HCT116 (cell line): Measurements from ENCODE around the gene MANSC1. TPM values are rescaled to one million over a fixed set of nuclear protein-coding genes. Genes with fewer than 3 reads are reported as not detected.

ENCODE experiments used
- ATAC-seq: fragments of 200-7000 bp; cut with Tn5 transposase; 2 replicates; pipeline ENCODE4 v1.9.1; 2020; ENCODE audit warnings: mild to moderate bottlenecking, moderate library complexity
- BruUV-seq: library from RNA; stranded (reverse); fragments of 400-500 nt; replicated peaks from 2 replicates; lab custom pipeline; 2021; lab: Mats Ljungman, UMichigan
- CTCF ChIA-PET: fragments of 300-600 bp; sonication (Branson Sonifier 250); formaldehyde crosslinking; loops from one replicate; lab custom pipeline; 2021; ENCODE audit warnings: antibody characterized with exemption; lab: Charles Lee
- POLR2A ChIA-PET: fragments of 300-600, 350-600 bp; sonication (Branson Sonifier 250); formaldehyde crosslinking; loops from one replicate; lab custom pipeline; 2021; ENCODE audit warnings: antibody characterized with exemption; lab: Charles Lee
- RAD21 ChIA-PET, 2 experiments: fragments of 300-600 bp; sonication (Branson Sonifier 250); formaldehyde crosslinking; loops; one replicate each; lab custom pipeline; 2023; ENCODE audit warnings: low total read pairs in 2 of 2; ENCODE audit not compliant: uncharacterized antibody in 2 of 2, unreplicated experiment in 2 of 2, low non-redundant PET in 1 of 2; lab: Charles Lee
- DNase-seq: peaks from one replicate; pipeline ENCODE4 v3.0.0-alpha.2; 2010; ENCODE audit warnings: low read depth, low spot score
- H2AFZ ChIP-seq: fragments of 200-600 bp; shearing (Covaris generic), sonication (generic); 2 replicates; pipeline ENCODE4 v1.6.1; 2017; ENCODE audit warnings: low read depth, mixed run types, mixed read lengths, antibody characterized with exemption, low read length; ENCODE audit not compliant: poor library complexity, severe bottlenecking
- H3K27ac ChIP-seq: 2 replicates; pipeline ENCODE4 v1.5.1; 2012; ENCODE audit warnings: low read depth, low read length
- H3K27me3 ChIP-seq: fragments of 200-600 bp; sonication (generic); 2 replicates; pipeline ENCODE4 v1.6.1; 2016; ENCODE audit warnings: mixed run types, low read length, mixed read lengths; ENCODE audit not compliant: insufficient read depth
- H3K36me3 ChIP-seq, 2 experiments: fragments of 200-500 bp in 1 of 2; fragments of 200-600 bp in 1 of 2; sonication (Bioruptor generic) in 1 of 2; sonication (generic) in 1 of 2; 2 replicates each; pipeline versions ENCODE4 v1.5.1 to v1.6.1; 2014 to 2016; ENCODE audit warnings: low read length in 2 of 2, inconsistent platforms in 1 of 2, mixed read lengths in 1 of 2, mixed run types in 1 of 2; ENCODE audit not compliant: insufficient read depth in 2 of 2, control insufficient read depth in 1 of 2
- H3K4me1 ChIP-seq, 2 experiments: fragments of 200-600 bp in 1 of 2; sonication (generic) in 1 of 2; 2 replicates each; pipeline versions ENCODE4 v1.5.1 to v1.6.1; 2012 to 2017; ENCODE audit warnings: low read length in 2 of 2, inconsistent platforms in 1 of 2, mild to moderate bottlenecking in 1 of 2, mixed read lengths in 1 of 2, mixed run types in 1 of 2, moderate library complexity in 1 of 2; ENCODE audit not compliant: insufficient read depth in 2 of 2, control insufficient read depth in 1 of 2
- H3K4me2 ChIP-seq: fragments of 200-600 bp; sonication (generic); 2 replicates; pipeline ENCODE4 v1.6.1; 2017; ENCODE audit warnings: mixed run types, low read length, mixed read lengths
- H3K4me3 ChIP-seq, 2 experiments: fragments of 200-600 bp in 1 of 2; sonication (generic) in 1 of 2; replicated peaks in 1 of 2; 2 replicates each; pipeline ENCODE4 v1.5.1; 2011 to 2016; ENCODE audit warnings: low read length in 2 of 2, control low read depth in 1 of 2, low read depth in 1 of 2, mild to moderate bottlenecking in 1 of 2, mixed read lengths in 1 of 2, mixed run types in 1 of 2
- H3K79me2 ChIP-seq: fragments of 200-600 bp; sonication (generic); 2 replicates; pipeline ENCODE4 v1.6.1; 2017; ENCODE audit warnings: mild to moderate bottlenecking, mixed run types, low read length, moderate library complexity, mixed read lengths; ENCODE audit not compliant: insufficient read depth
- H3K9ac ChIP-seq: fragments of 200-600 bp; sonication (generic); 2 replicates; pipeline ENCODE4 v1.6.1; 2016; ENCODE audit warnings: low read length, mixed read lengths
- H3K9me2 ChIP-seq: fragments of 200-600 bp; sonication (generic), shearing (Covaris generic); 2 replicates; pipeline ENCODE4 v1.6.1; 2017; ENCODE audit warnings: mixed run types, mild to moderate bottlenecking, moderate library complexity; ENCODE audit not compliant: insufficient read depth
- H3K9me3 ChIP-seq, 2 experiments: fragments of 200-500 bp in 1 of 2; fragments of 200-600 bp in 1 of 2; sonication (Bioruptor generic) in 1 of 2; sonication (generic) in 1 of 2; 2 replicates each; pipeline ENCODE4 v1.6.1; 2014 to 2017; ENCODE audit warnings: low read length in 2 of 2, mixed read lengths in 2 of 2, inconsistent platforms in 1 of 2, low read depth in 1 of 2, mild to moderate bottlenecking in 1 of 2, mixed run types in 1 of 2, moderate library complexity in 1 of 2; ENCODE audit not compliant: control insufficient read depth in 1 of 2, insufficient read depth in 1 of 2
- H4K20me1 ChIP-seq: fragments of 200-600 bp; sonication (generic), shearing (Covaris generic); 2 replicates; pipeline ENCODE4 v1.6.1; 2017; ENCODE audit warnings: mixed run types, mild to moderate bottlenecking, moderate library complexity; ENCODE audit not compliant: insufficient read depth
- CBX3 ChIP-seq: IDR thresholded peaks from 2 replicates; pipeline ENCODE4 v1.6.1; 2012; ENCODE audit warnings: low read depth
- CEBPB ChIP-seq: IDR thresholded peaks from 2 replicates; pipeline ENCODE4 v1.6.1; 2012; ENCODE audit warnings: low read depth
- EGR1 ChIP-seq: IDR thresholded peaks from 2 replicates; pipeline ENCODE4 v1.6.1; 2012; ENCODE audit warnings: low read depth
- ELF1 ChIP-seq: IDR thresholded peaks from 2 replicates; pipeline ENCODE4 v1.6.1; 2012; ENCODE audit warnings: low read depth, borderline replicate concordance
- EZH2 ChIP-seq: fragments of 200-600 bp; sonication (generic); IDR thresholded peaks from 2 replicates; pipeline ENCODE4 v1.6.1; 2017; ENCODE audit warnings: antibody characterized with exemption, mixed run types
- FOSL1 ChIP-seq: IDR thresholded peaks from 2 replicates; pipeline ENCODE4 v1.6.1; 2012; ENCODE audit warnings: low read depth
- JUND ChIP-seq: IDR thresholded peaks from 2 replicates; pipeline ENCODE4 v1.6.1; 2012
- POLR2A ChIP-seq: IDR thresholded peaks from 2 replicates; pipeline ENCODE4 v1.7.0; 2011; ENCODE audit warnings: borderline replicate concordance; ENCODE audit not compliant: insufficient read depth, insufficient read length; ENCODE audit errors: extremely low read depth
- POLR2AphosphoS5 ChIP-seq: IDR thresholded peaks from 2 replicates; pipeline ENCODE4 v1.6.1; 2011; ENCODE audit warnings: mild to moderate bottlenecking, low read depth, low read length, moderate library complexity
- SRF ChIP-seq: IDR thresholded peaks from 2 replicates; pipeline ENCODE4 v1.6.1; 2012; ENCODE audit warnings: low read depth
- TCF7L2 ChIP-seq: IDR thresholded peaks from 2 replicates; pipeline ENCODE4 v1.7.0; 2011; ENCODE audit warnings: borderline replicate concordance, inconsistent platforms; ENCODE audit not compliant: insufficient read depth, insufficient read length; ENCODE audit errors: extremely low read depth
- YY1 ChIP-seq: IDR thresholded peaks from 2 replicates; pipeline ENCODE4 v1.6.1; 2011; ENCODE audit warnings: low read length, low read depth, moderate library complexity, mild to moderate bottlenecking; ENCODE audit not compliant: insufficient replicate concordance; ENCODE audit errors: extremely low read depth
- intact Hi-C: fragments of 100-400 bp; cut with micrococcal nuclease; formaldehyde crosslinking; loops from 2 replicates; pipeline ENCODE4 v1.10.0; 2022
- total RNA-seq: library from RNA; stranded (reverse); gene quantifications from one replicate; pipeline ENCODE4 v1.2.1, GENCODE V29; 2021; ENCODE audit not compliant: unreplicated experiment
- TF ChIP-seq, protein P1 (sequence below): IDR thresholded peaks from 2 replicates; pipeline ENCODE4 v1.6.1; 2011; ENCODE audit warnings: mild to moderate bottlenecking, low read length, moderate library complexity; ENCODE audit not compliant: insufficient replicate concordance; ENCODE audit errors: extremely low read depth
- TF ChIP-seq, protein P2 (sequence below): IDR thresholded peaks from 2 replicates; pipeline ENCODE4 v1.6.1; 2012; ENCODE audit warnings: low read depth
- TF ChIP-seq, protein P3 (sequence below): IDR thresholded peaks from 2 replicates; pipeline ENCODE4 v1.6.1; 2012
- TF ChIP-seq, protein P4 (sequence below): IDR thresholded peaks from 2 replicates; pipeline ENCODE4 v1.6.1; 2012
- TF ChIP-seq, protein P5 (sequence below), 3 experiments: fragments of 200-600 bp in 1 of 3; sonication (generic) in 1 of 3; IDR thresholded peaks in 2 of 3; conservative IDR thresholded peaks in 1 of 3; 2 replicates each; pipeline ENCODE4 v1.5.1; 2012 to 2017; ENCODE audit warnings: low read depth in 2 of 3, low read length in 2 of 3, antibody characterized with exemption in 1 of 3, borderline replicate concordance in 1 of 3, control low read depth in 1 of 3, mild to moderate bottlenecking in 1 of 3, mixed read lengths in 1 of 3, mixed run types in 1 of 3, moderate library complexity in 1 of 3; ENCODE audit not compliant: insufficient read depth in 1 of 3

The MANSC1 gene
- total RNA-seq, 1 experiment from 2014 or later, result 0.20 TPM

DNA sequence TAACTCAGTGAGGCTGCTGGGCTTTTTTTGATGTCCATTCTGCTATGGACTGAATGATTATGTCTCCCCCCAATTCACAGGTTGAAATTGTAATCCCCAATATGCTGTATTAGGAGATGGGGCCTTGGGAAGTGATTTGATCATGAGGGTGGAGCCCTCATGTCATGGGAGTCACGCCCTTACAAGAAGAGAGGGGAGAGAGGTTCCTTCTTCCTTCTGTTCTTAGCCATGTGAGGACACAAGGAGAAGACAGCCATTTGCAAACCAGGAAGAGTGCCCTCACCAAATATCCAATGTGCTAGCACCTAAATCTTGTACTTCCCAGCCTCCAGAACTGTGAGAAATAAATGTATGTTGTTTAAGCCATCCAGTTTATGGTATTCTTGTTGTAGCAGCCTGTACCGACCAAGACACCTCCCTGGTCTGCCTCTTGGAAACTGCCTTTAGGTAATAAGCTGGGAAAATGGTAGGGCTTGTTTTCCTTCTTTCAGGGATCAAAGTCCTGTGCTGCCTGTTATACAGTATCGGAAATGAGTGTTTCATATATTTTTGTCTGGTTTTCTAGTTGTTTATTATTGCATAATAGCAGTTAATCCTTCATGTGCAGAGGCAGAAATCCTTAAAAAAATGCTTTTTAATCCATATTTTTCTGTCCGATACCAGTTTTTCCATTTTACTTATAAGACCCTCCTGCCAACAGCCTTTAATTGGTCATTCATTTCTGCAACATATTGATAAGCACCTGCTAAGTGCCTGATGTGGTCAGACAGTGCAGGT lies 23.1 kb upstream of the MANSC1 start:
- no peak overlapping the region for H3K4me2 ChIP-seq
- DNase-seq (no peak), ATAC-seq (no peak)
- no peaks in the 10 kb centered on the region for H3K9me3 ChIP-seq
- POLR2A ChIA-PET, result no interaction called here
- no peaks in the 10 kb centered on the region for H3K79me2 ChIP-seq
- H3K9ac ChIP-seq, result no peak overlapping the region
- H3K9me2 ChIP-seq, result no peaks in the 10 kb centered on the region
- no peaks in the 10 kb centered on the region for H3K27me3 ChIP-seq
- TF ChIP-seq YY1 (no peak), CEBPB (no peak), EZH2 (no peak), POLR2AphosphoS5 (no peak), POLR2A (no peak), CBX3 (no peak), TCF7L2 (no peak), FOSL1 (no peak), SRF (no peak), JUND (no peak), EGR1 (no peak), ELF1 (no peak)
- TF ChIP-seq, protein P1, sequence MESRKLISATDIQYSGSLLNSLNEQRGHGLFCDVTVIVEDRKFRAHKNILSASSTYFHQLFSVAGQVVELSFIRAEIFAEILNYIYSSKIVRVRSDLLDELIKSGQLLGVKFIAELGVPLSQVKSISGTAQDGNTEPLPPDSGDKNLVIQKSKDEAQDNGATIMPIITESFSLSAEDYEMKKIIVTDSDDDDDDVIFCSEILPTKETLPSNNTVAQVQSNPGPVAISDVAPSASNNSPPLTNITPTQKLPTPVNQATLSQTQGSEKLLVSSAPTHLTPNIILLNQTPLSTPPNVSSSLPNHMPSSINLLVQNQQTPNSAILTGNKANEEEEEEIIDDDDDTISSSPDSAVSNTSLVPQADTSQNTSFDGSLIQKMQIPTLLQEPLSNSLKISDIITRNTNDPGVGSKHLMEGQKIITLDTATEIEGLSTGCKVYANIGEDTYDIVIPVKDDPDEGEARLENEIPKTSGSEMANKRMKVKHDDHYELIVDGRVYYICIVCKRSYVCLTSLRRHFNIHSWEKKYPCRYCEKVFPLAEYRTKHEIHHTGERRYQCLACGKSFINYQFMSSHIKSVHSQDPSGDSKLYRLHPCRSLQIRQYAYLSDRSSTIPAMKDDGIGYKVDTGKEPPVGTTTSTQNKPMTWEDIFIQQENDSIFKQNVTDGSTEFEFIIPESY, result no peak
- TF ChIP-seq, protein P2, sequence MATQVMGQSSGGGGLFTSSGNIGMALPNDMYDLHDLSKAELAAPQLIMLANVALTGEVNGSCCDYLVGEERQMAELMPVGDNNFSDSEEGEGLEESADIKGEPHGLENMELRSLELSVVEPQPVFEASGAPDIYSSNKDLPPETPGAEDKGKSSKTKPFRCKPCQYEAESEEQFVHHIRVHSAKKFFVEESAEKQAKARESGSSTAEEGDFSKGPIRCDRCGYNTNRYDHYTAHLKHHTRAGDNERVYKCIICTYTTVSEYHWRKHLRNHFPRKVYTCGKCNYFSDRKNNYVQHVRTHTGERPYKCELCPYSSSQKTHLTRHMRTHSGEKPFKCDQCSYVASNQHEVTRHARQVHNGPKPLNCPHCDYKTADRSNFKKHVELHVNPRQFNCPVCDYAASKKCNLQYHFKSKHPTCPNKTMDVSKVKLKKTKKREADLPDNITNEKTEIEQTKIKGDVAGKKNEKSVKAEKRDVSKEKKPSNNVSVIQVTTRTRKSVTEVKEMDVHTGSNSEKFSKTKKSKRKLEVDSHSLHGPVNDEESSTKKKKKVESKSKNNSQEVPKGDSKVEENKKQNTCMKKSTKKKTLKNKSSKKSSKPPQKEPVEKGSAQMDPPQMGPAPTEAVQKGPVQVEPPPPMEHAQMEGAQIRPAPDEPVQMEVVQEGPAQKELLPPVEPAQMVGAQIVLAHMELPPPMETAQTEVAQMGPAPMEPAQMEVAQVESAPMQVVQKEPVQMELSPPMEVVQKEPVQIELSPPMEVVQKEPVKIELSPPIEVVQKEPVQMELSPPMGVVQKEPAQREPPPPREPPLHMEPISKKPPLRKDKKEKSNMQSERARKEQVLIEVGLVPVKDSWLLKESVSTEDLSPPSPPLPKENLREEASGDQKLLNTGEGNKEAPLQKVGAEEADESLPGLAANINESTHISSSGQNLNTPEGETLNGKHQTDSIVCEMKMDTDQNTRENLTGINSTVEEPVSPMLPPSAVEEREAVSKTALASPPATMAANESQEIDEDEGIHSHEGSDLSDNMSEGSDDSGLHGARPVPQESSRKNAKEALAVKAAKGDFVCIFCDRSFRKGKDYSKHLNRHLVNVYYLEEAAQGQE, result no peak
- TF ChIP-seq, protein P3, sequence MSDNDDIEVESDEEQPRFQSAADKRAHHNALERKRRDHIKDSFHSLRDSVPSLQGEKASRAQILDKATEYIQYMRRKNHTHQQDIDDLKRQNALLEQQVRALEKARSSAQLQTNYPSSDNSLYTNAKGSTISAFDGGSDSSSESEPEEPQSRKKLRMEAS, result no peak
- TF ChIP-seq, protein P4, sequence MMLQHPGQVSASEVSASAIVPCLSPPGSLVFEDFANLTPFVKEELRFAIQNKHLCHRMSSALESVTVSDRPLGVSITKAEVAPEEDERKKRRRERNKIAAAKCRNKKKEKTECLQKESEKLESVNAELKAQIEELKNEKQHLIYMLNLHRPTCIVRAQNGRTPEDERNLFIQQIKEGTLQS, result no peak
- TF ChIP-seq, protein P5, sequence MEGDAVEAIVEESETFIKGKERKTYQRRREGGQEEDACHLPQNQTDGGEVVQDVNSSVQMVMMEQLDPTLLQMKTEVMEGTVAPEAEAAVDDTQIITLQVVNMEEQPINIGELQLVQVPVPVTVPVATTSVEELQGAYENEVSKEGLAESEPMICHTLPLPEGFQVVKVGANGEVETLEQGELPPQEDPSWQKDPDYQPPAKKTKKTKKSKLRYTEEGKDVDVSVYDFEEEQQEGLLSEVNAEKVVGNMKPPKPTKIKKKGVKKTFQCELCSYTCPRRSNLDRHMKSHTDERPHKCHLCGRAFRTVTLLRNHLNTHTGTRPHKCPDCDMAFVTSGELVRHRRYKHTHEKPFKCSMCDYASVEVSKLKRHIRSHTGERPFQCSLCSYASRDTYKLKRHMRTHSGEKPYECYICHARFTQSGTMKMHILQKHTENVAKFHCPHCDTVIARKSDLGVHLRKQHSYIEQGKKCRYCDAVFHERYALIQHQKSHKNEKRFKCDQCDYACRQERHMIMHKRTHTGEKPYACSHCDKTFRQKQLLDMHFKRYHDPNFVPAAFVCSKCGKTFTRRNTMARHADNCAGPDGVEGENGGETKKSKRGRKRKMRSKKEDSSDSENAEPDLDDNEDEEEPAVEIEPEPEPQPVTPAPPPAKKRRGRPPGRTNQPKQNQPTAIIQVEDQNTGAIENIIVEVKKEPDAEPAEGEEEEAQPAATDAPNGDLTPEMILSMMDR (IDR thresholded peaks at IDR 0.05 in 2 of 3, conservative IDR thresholded peaks at IDR 0.05 in 1 of 3; ENCODE audit: borderline replicate concordance in 1 of 3, insufficient read depth in 1 of 3, low read depth in 2 of 3, low read length in 2 of 3), result no peak
- no peak overlapping the region for H3K27ac ChIP-seq
- no TSS peak for BruUV-seq
- CTCF ChIA-PET, result no interaction called here
- H4K20me1 ChIP-seq, result no peaks in the 10 kb centered on the region
- no peak overlapping the region for H3K4me3 ChIP-seq
- no peak overlapping the region for H2AFZ ChIP-seq
- no peaks in the 10 kb centered on the region for H3K36me3 ChIP-seq
- RAD21 ChIA-PET, result no interaction called here
- no peaks in the 10 kb centered on the region for H3K4me1 ChIP-seq
- intact Hi-C loops, result no loop called here
